Retinal pigment epithelial cell (primary cell): ENCODE data around the gene OPCML.

ENCODE experiments used
- DNase-seq: peaks from one replicate; pipeline ENCODE4 v3.0.0-alpha.2; 2010; ENCODE audit warnings: low read depth
- H3K4me3 ChIP-seq: 2 replicates; pipeline ENCODE4 v1.5.1; 2011; ENCODE audit warnings: mild to moderate bottlenecking, low read length, control low read depth, moderate library complexity
- CTCF ChIP-seq: conservative IDR thresholded peaks from 2 replicates; pipeline ENCODE4 v1.5.1; 2011; ENCODE audit warnings: low read depth, low read length, control low read depth, inconsistent platforms

The OPCML gene

GRCh38 chr11:132821499-132821898 lies 710.8 kb downstream of the OPCML start:
- DNase-seq = no peak
- TF ChIP-seq CTCF = no peak
- H3K4me3 ChIP-seq = no peak overlapping the region

- H3K4me3 ChIP-seq = no peak overlapping the region
- DNase-seq = no peak
These were observed 711.3 kb downstream of the OPCML start for GRCh38 chr11:132821014-132821413.

GRCh38 chr11:132818951-132819350 lies 713.4 kb downstream of the OPCML start:
- DNase-seq = no peak
- TF ChIP-seq CTCF = no peak
- no peak overlapping the region for H3K4me3 ChIP-seq

More at GRCh38 chr11:132821014-132821413, 711.3 kb downstream of the OPCML start:
- no peak for TF ChIP-seq CTCF

- TF ChIP-seq CTCF = no peak
- no peak for DNase-seq
- H3K4me3 ChIP-seq = no peak overlapping the region
These were observed 714.9 kb downstream of the OPCML start for GRCh38 chr11:132817387-132817786.

- H3K4me3 ChIP-seq = no peak overlapping the region
- DNase-seq = no peak
- TF ChIP-seq CTCF = no peak
These were observed 717.9 kb downstream of the OPCML start for GRCh38 chr11:132814410-132814809.

GRCh38 chr11:132811649-132812048 lies 720.7 kb downstream of the OPCML start:
- H3K4me3 ChIP-seq = no peak overlapping the region
- DNase-seq = no peak
- TF ChIP-seq CTCF = no peak

GRCh38 chr11:132809070-132809469 lies 723.2 kb downstream of the OPCML start:
- H3K4me3 ChIP-seq = no peak overlapping the region
- TF ChIP-seq CTCF = no peak
- no peak for DNase-seq
